Measurements from ENCODE around the gene ACTL7B.

ACTL7B gene

DNA sequence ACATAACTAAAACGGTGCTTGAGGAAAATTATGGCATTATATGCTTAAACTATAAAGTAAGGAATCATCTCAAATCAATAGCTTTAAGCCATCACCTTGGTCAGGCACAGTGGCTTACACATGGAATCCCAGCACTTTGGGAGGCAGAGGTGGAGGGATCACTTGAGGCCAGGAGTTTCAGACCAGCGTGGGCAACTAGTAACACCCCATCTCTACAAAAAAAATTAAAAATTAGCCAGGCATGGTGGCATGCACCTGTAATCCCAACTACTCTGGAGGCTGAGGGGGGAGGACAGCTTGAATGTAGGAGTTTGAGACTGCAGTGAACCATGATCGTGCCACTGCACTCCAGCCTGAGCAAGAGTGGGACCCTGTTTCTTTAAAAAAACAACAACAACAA is 28.9 kb upstream of the ACTL7B start:
- DNase-seq: no peak
- Histone ChIP-seq H3K9me3 (no peaks in the 10 kb centered on the region), H3K36me3 (peaks cover 48 to 78% (median 58%) of the 10 kb centered on the region in 3 donors), H3K4me1 (no peaks in the 10 kb centered on the region), H3K4me3 (no peak overlapping the region), H3K27me3 (no peaks in the 10 kb centered on the region), H3K27ac (no peak overlapping the region)
- TF ChIP-seq CTCF (IDR thresholded peaks at IDR 0.05): no peak
- intact Hi-C loops (cut with DNase I; ENCODE audit: low total_unique reads): no loop called here

DNA sequence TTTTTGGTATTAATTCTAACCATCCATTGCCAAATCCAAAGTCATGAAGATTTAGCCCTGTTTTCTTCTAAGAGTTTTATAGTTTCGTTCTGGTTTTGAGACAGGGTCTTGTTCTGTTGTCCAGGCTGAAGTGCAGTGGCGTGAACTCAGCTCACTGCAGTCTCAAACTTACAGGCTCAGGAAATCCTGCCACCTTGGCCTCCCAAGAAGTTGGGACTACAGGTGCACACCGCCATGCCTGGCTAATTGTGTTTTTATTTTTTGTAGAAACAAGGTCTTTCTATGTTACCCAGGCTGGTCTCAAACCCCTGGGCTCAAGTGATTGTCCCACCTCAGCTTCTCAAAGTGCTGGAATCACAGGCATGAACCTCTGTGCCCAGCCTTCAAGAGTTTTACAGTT is 27.3 kb upstream of the ACTL7B start:
- TF ChIP-seq CTCF (IDR thresholded peaks at IDR 0.05): no peak
- Histone ChIP-seq H3K36me3 (peaks cover 50 to 78% (median 56%) of the 10 kb centered on the region in 3 donors), H3K4me3 (no peak overlapping the region), H3K4me1 (no peaks in the 10 kb centered on the region), H3K9me3 (no peaks in the 10 kb centered on the region), H3K27ac (no peak overlapping the region), H3K27me3 (no peaks in the 10 kb centered on the region)
- no peak for DNase-seq
- intact Hi-C loops (cut with DNase I; ENCODE audit: low total_unique reads): no loop called here

- H3K4me3 ChIP-seq: no peak overlapping the region
- intact Hi-C loops (cut with DNase I; ENCODE audit: low total_unique reads): no loop called here
- DNase-seq: no peak
- no peak overlapping the region for H3K27ac ChIP-seq
- H3K9me3 ChIP-seq: no peaks in the 10 kb centered on the region
- no peaks in the 10 kb centered on the region for H3K4me1 ChIP-seq
- no peak for TF ChIP-seq CTCF (IDR thresholded peaks at IDR 0.05)
- no peaks in the 10 kb centered on the region for H3K27me3 ChIP-seq
- peaks cover 53 to 78% (median 56%) of the 10 kb centered on the region in 3 donors for H3K36me3 ChIP-seq
These were observed 26.5 kb upstream of the ACTL7B start for GRCh38 chr9:108882052-108882888.

- Histone ChIP-seq H3K4me3 (no peak overlapping the region), H3K27me3 (no peaks in the 10 kb centered on the region), H3K36me3 (peaks cover 62 to 79% (median 67%) of the 10 kb centered on the region in 3 donors), H3K4me1 (no peaks in the 10 kb centered on the region), H3K9me3 (no peaks in the 10 kb centered on the region), H3K27ac (no peak overlapping the region)
- no peak for DNase-seq
- intact Hi-C loops (cut with DNase I; ENCODE audit: low total_unique reads): no loop called here
- TF ChIP-seq CTCF (IDR thresholded peaks at IDR 0.05): no peak
These were observed 25.0 kb upstream of the ACTL7B start for GRCh38 chr9:108880738-108881316.

DNA sequence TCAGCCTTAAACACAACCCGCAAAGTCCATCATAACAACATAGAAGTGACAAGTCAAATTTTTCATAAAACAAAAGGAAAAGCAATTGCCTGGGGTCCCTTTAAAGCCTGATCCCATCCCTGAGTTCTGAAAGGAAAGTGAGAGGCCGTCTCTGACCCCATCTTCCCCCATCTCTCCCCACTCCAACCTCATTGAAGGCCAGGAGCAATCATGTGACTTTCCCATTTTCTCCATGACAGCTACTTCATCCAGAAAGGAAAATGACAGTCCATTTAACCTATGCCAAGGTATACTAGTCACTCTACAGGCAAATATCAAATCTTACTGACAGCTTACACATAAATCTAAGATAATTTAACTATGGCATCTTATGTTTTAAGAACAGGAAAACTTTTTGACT is 21.7 kb upstream of the ACTL7B start:
- Histone ChIP-seq H3K4me1 (no peaks in the 10 kb centered on the region), H3K27me3 (no peaks in the 10 kb centered on the region), H3K4me3 (no peak overlapping the region), H3K9me3 (no peaks in the 10 kb centered on the region), H3K27ac (no peak overlapping the region), H3K36me3 (peaks cover 86 to 96% (median 94%) of the 10 kb centered on the region in 3 donors)
- TF ChIP-seq CTCF (IDR thresholded peaks at IDR 0.05): no peak
- intact Hi-C loops (cut with DNase I; ENCODE audit: low total_unique reads): no loop called here
- no peak for DNase-seq

Data from tibial artery (tissue), 4 donors.